Liver (tissue), 9 donors: ENCODE results near the gene ADH1C. TPM values are rescaled to one million over a fixed set of nuclear protein-coding genes. Genes with fewer than 3 reads are reported as not detected.

Experiments used
- DNase-seq: peaks from one replicate; pipeline ENCODE4 v3.0.0-alpha.2; 2017; ENCODE audit warnings: low spot score
- H3K27ac ChIP-seq, 2 donors: one replicate each; pipeline ENCODE4 v1.7.0; 2013; ENCODE audit warnings: inconsistent platforms in 2 of 2, low read length in 2 of 2, control low read depth in 1 of 2, low read depth in 1 of 2, mild to moderate bottlenecking in 1 of 2
- H3K27me3 ChIP-seq, 4 donors: one replicate each; pipeline versions ENCODE4 v1.6.1 to v1.7.0; 2013; ENCODE audit warnings: low read length in 3 of 4, inconsistent platforms in 1 of 4, mild to moderate bottlenecking in 1 of 4, moderate library complexity in 1 of 4; ENCODE audit not compliant: control insufficient read depth in 4 of 4, insufficient read depth in 4 of 4
- H3K36me3 ChIP-seq, 4 donors: one replicate each; pipeline versions ENCODE4 v1.6.1 to v1.7.0; 2013; ENCODE audit warnings: low read length in 3 of 4, mild to moderate bottlenecking in 3 of 4, low read depth in 1 of 4, moderate library complexity in 1 of 4; ENCODE audit not compliant: control insufficient read depth in 4 of 4, insufficient read depth in 3 of 4
- H3K4me1 ChIP-seq, 4 donors: one replicate each; pipeline versions ENCODE4 v1.6.1 to v1.7.0; 2013; ENCODE audit warnings: low read length in 3 of 4, mild to moderate bottlenecking in 3 of 4, moderate library complexity in 1 of 4; ENCODE audit not compliant: control insufficient read depth in 4 of 4, insufficient read depth in 4 of 4
- H3K4me3 ChIP-seq, 3 donors: one replicate each; pipeline versions ENCODE4 v1.6.1 to v1.7.0; 2013; ENCODE audit warnings: low read length in 3 of 3, control low read depth in 1 of 3, low read depth in 1 of 3, mild to moderate bottlenecking in 1 of 3
- H3K9ac ChIP-seq, 2 donors: one replicate each; pipeline ENCODE4 v1.7.0; 2013; ENCODE audit warnings: low read length in 2 of 2, mild to moderate bottlenecking in 2 of 2, moderate library complexity in 2 of 2, control low read depth in 1 of 2, low read depth in 1 of 2
- H3K9me3 ChIP-seq, 4 donors: one replicate each; pipeline versions ENCODE4 v1.6.1 to v1.7.0; 2013; ENCODE audit warnings: low read length in 3 of 4; ENCODE audit not compliant: control insufficient read depth in 4 of 4
- CTCF ChIP-seq: fragments of 150-350 bp; IDR thresholded peaks from 2 replicates; pipeline ENCODE4 v1.5.1; 2017; ENCODE audit warnings: improper control_type of control experiment, low read depth, low read length; ENCODE audit not compliant: missing input control
- EGR1 ChIP-seq, 2 donors: IDR thresholded peaks; 2 replicates each; pipeline ENCODE4 v1.6.1; 2016 to 2018; ENCODE audit warnings: antibody characterized with exemption in 2 of 2, low read depth in 2 of 2
- FOXA1 ChIP-seq: IDR thresholded peaks from 2 replicates; pipeline ENCODE4 v1.6.1; 2016; ENCODE audit warnings: antibody characterized with exemption
- FOXA2 ChIP-seq: IDR thresholded peaks from 2 replicates; pipeline ENCODE4 v1.6.1; 2016; ENCODE audit warnings: antibody characterized with exemption
- GABPA ChIP-seq, 2 donors: IDR thresholded peaks in 1 of 2; conservative IDR thresholded peaks in 1 of 2; 2 replicates each; pipeline ENCODE4 v1.6.1; 2016; ENCODE audit warnings: antibody characterized with exemption in 2 of 2, mild to moderate bottlenecking in 1 of 2, moderate library complexity in 1 of 2
- HNF4A ChIP-seq, 2 donors: conservative IDR thresholded peaks; 2 replicates each; pipeline ENCODE4 v1.6.1; 2016; ENCODE audit warnings: antibody characterized with exemption in 2 of 2, mild to moderate bottlenecking in 2 of 2
- HNF4G ChIP-seq: IDR thresholded peaks from 2 replicates; pipeline ENCODE4 v1.6.1; 2016; ENCODE audit warnings: antibody characterized with exemption
- JUND ChIP-seq, 2 donors: IDR thresholded peaks; 2 replicates each; pipeline ENCODE4 v1.6.1; 2016; ENCODE audit warnings: antibody characterized with exemption in 2 of 2
- NR2F2 ChIP-seq: IDR thresholded peaks from 2 replicates; pipeline ENCODE4 v1.6.1; 2016; ENCODE audit warnings: antibody characterized with exemption
- RAD21 ChIP-seq, 2 donors: IDR thresholded peaks; 2 replicates each; pipeline ENCODE4 v1.6.1; 2016; ENCODE audit warnings: antibody characterized with exemption in 2 of 2, mild to moderate bottlenecking in 2 of 2
- REST ChIP-seq: IDR thresholded peaks from 2 replicates; pipeline ENCODE4 v1.6.1; 2016; ENCODE audit warnings: antibody characterized with exemption, mild to moderate bottlenecking
- RXRA ChIP-seq, 2 donors: IDR thresholded peaks; 2 replicates each; pipeline ENCODE4 v1.6.1; 2017 to 2018; ENCODE audit warnings: antibody characterized with exemption in 2 of 2, mild to moderate bottlenecking in 1 of 2
- SP1 ChIP-seq: IDR thresholded peaks from 2 replicates; pipeline ENCODE4 v1.6.1; 2018; ENCODE audit warnings: antibody characterized with exemption, mild to moderate bottlenecking
- TAF1 ChIP-seq: conservative IDR thresholded peaks from 2 replicates; pipeline ENCODE4 v1.6.1; 2016; ENCODE audit warnings: antibody characterized with exemption, mild to moderate bottlenecking
- YY1 ChIP-seq: IDR thresholded peaks from 2 replicates; pipeline ENCODE4 v1.6.1; 2016; ENCODE audit warnings: antibody characterized with exemption, mild to moderate bottlenecking
- ZBTB33 ChIP-seq: IDR thresholded peaks from 2 replicates; pipeline ENCODE4 v1.6.1; 2016; ENCODE audit warnings: antibody characterized with exemption
- WGBS: extraction: QIAGEN DNeasy Blood & Tissue Kit; methylation state at CpG from one replicate; pipeline ENCODE4 v1.1.7; 2013; 5-methylcytosine and 5-hydroxymethylcytosine counted together
- polyA plus RNA-seq, 2 donors: library from polyadenylated mRNA; stranded (reverse) in 1 of 2; unstranded in 1 of 2; fragments of 200-250 nt in 1 of 2; fragments of >200 nt in 1 of 2; fragmentation: Nextera tagmentation in 1 of 2; extraction: Ambion mirVana in 1 of 2; gene quantifications; one replicate each; pipeline versions ENCODE4 v1.2.1 to v1.2.3, GENCODE V29; 2013 to 2015
- total RNA-seq, 2 donors: library from RNA; depleted of rRNA; stranded (reverse); fragments of >200 nt; gene quantifications; one replicate each; pipeline ENCODE4 v1.2.3, GENCODE V29; 2014
- TF ChIP-seq, protein P1 (sequence below): IDR thresholded peaks from 2 replicates; pipeline ENCODE4 v1.6.1; 2016; ENCODE audit warnings: antibody characterized with exemption
- TF ChIP-seq, protein P2 (sequence below): IDR thresholded peaks from 2 replicates; pipeline ENCODE4 v1.6.1; 2016; ENCODE audit warnings: antibody characterized with exemption
- donor health status: healthy.
- donor health status: healthy.
- donor health status: healthy.
- donor health status: healthy.
- donor health status: healthy.

Gene ADH1C
- total and polyA plus RNA-seq, 4 donors, result 0.84 to 374 (median 81.3) TPM

DNA sequence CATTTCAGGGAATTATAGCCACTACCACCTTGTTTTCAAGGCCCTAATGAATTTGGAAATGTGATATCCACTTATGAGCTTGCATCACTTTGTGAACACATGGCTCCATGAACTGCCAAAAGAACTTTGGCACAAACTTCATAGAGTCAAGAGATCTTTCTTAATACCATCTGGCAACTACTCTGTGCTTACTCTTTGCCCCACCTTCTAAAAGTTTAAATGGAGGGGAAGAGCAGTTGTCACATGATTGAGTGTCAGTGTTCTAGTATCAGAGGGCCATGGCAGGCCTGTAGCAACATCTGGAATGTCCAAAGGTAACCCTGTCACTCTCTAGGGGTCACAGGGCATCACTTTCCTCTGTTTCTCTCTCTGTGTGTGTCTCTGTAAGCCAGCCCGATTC lies 28.8 kb downstream of the ADH1C start (continued):
- TF ChIP-seq REST, result peak; percentile 71
- TF ChIP-seq JUND (IDR thresholded peaks at IDR 0.05), result peak; percentile 79 to 89
- TF ChIP-seq FOXA2, result peak; percentile 84
- peak; percentile 84 for TF ChIP-seq NR2F2
- TF ChIP-seq GABPA (IDR thresholded peaks at IDR 0.05 in 1 of 2, conservative IDR thresholded peaks at IDR 0.05 in 1 of 2), result peak in 1 of 2 donors; percentile 62
- peak; percentile 93 for TF ChIP-seq FOXA1
- TF ChIP-seq, protein P1, sequence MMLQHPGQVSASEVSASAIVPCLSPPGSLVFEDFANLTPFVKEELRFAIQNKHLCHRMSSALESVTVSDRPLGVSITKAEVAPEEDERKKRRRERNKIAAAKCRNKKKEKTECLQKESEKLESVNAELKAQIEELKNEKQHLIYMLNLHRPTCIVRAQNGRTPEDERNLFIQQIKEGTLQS, result peak; percentile 97
- peak; percentile 82 for TF ChIP-seq HNF4G
- TF ChIP-seq, protein P2, sequence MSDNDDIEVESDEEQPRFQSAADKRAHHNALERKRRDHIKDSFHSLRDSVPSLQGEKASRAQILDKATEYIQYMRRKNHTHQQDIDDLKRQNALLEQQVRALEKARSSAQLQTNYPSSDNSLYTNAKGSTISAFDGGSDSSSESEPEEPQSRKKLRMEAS, result peak; percentile 94
- TF ChIP-seq SP1, result peak; percentile 96
- peak; percentile 97 to 99 for TF ChIP-seq RXRA (IDR thresholded peaks at IDR 0.05)

DNA sequence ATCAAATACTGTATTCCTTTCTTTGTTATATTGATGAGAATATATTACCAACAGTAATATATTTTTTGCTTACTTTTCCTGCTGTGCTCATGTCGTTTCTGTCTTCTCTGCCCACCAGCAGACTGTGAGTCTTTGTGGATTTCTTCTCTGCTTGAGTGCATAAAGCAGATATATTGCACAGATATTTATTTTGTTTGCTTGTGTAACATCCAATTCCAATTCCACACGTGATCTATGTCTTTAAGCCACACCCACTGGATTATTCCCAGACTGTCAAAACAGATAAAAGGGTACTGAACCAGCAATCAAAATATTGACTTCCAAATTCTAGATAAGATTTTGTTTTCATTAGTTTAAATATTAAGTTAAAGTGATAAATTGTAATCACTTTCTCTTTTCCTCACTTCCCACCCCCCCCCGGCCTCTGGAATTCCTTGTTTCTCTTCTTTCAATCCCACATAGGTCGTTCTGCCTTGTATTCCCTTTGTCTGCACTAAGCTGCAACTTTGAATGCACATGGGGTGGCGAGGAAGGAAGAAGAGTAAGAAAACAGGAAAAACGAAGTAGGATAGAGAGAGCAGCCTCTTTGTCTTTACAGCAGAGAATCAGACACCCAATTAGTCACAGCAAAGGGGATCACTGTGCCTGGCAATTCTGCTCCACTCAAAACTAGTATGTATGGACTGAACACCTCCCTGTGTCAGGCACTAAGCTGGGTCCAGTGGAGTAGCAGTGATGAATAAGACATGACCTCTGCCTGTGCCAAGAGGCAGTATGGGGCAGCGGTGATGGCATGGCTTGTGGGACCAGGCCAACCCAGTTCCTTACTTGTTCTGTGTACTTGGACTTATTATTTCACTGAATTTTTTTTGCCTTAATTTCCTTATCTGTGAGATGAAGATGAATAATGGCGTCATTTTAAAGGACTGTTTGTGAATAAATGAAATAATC lies 31.0 kb downstream of the ADH1C start, which contains the start of gene ADH1B:
ADH1B (minus strand) TSS at position 161 of the 951 bp plus-strand sequence; CDS start at position 91, 70 bp downstream.
- Histone ChIP-seq H3K27ac (peak within 1 kb of the TSS; percentile 26 to 75), H3K27me3 (no peaks in the 10 kb centered on the region), H3K4me1 (peaks cover 7 to 49% (median 39%) of the 10 kb centered on the region in 4 donors), H3K9ac (peak within 1 kb of the TSS; percentile 79 to 99), H3K36me3 (peaks cover 0 to 10% (median 1%) of the 10 kb centered on the region in 4 donors), H3K9me3 (no peaks in the 10 kb centered on the region), H3K4me3 (peak within 1 kb of the TSS; percentile 59 to 86 (median 76))
- no peak for DNase-seq
- TF ChIP-seq CTCF, result no peak
- peak; percentile 95 for TF ChIP-seq REST
- peak; percentile 88 for TF ChIP-seq FOXA1
- TF ChIP-seq NR2F2, result no peak
- TF ChIP-seq ZBTB33, result peak; percentile 93
- TF ChIP-seq RXRA (IDR thresholded peaks at IDR 0.05), result peak; percentile 65 to 94
- TF ChIP-seq, protein P1, result peak; percentile 46
- peak in 1 of 2 donors; percentile 62 for TF ChIP-seq EGR1 (IDR thresholded peaks at IDR 0.05; ENCODE audit: low read depth in 2 of 2)
- TF ChIP-seq HNF4A (conservative IDR thresholded peaks at IDR 0.05), result peak; percentile 49 to 80
- TF ChIP-seq FOXA2, result peak; percentile 88
- TF ChIP-seq TAF1, result peak; percentile 99
- TF ChIP-seq YY1, result peak; percentile 64
- peak in 1 of 2 donors; percentile 66 for TF ChIP-seq JUND (IDR thresholded peaks at IDR 0.05)
- no peak for TF ChIP-seq GABPA (IDR thresholded peaks at IDR 0.05 in 1 of 2, conservative IDR thresholded peaks at IDR 0.05 in 1 of 2)
- TF ChIP-seq, protein P2, result peak; percentile 78
- peak; percentile 51 to 58 for TF ChIP-seq RAD21 (IDR thresholded peaks at IDR 0.05)
- TF ChIP-seq HNF4G, result no peak
- TF ChIP-seq SP1, result peak; percentile 75
- 20% methylated on average over 8 of the region's 8 CpGs for WGBS
